Measurements from ENCODE around the gene ANAPC13.

DNA sequence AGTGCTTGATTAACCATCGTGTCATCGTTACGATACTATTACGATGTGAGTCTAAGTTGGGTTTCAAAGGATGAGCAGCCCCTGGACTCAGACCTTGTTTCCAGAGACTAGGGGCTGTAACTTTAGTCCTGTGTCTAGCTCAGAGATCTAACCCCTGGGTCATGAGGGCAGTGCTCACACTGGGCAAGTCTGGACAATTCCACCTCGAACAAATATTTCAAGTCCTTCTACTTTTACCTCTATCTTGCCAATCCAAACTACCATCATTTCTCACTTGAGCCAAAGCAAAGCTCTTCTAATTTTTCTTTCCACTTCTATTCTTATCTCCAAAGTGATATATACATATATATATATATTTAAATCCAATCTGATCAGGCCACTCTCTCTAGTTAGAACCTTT is 10.8 kb downstream of the ANAPC13 start:
- no peak for TF ChIP-seq CTCF (IDR thresholded peaks at IDR 0.05)
- TF ChIP-seq POLR2AphosphoS5 (IDR thresholded peaks at IDR 0.05; ENCODE audit: insufficient read depth in 1 of 2, low read depth in 1 of 2), result no peak
- TF ChIP-seq POLR2A (IDR thresholded peaks at IDR 0.05), result no peak
